Activated T-helper 1 cell treated with anti-CD3 and anti-CD28 coated beads, Interleukin-2, amount 50 U/mL, for 16 hours (primary cell): ENCODE measurements around the gene ARHGAP8.
"Not testable (repeated sequence)": the region's sequence is repeated elsewhere in the genome, so short reads cannot be mapped to it uniquely, and the experiment has no call there.

Source experiments
- DNase-seq, 2 donors: peaks; one replicate each; pipeline ENCODE4 v3.0.0-alpha.2; 2020; ENCODE audit warnings: low read depth in 1 of 2, low spot score in 1 of 2

ARHGAP8 gene

GRCh38 chr22:44884968-44885805, 132.8 kb downstream of the ARHGAP8 start:
- DNase-seq = no peak

DNA sequence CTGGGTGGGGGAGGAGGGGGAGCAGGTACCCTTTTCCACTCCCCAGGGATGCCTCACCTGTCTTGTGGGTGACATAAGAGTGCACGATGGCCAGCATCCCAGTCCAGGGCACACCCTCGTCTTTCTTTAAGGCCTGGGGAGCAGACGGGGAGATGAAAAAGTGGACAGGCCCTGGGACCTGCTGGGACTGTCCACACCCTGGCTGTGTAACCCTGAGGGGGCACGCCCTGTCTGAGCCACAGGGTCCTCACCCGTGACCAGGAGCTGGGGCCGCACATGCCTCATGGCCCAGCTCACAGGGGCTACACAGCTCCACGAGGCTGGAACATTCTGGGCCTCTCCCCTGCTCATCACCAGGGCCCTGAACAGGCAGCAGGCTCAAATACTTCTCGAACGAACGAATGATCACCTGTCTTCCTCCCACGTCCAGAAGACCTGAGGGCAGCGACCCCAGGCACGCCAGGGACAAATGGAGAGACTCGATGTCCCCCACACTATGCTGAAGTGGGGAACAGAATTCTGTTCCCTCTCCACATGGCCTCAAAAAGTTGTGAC, 133.5 kb downstream of the ARHGAP8 start:
- no peak for DNase-seq

- no peak for DNase-seq
These were observed 135.6 kb downstream of the ARHGAP8 start for GRCh38 chr22:44887941-44888366.

DNA sequence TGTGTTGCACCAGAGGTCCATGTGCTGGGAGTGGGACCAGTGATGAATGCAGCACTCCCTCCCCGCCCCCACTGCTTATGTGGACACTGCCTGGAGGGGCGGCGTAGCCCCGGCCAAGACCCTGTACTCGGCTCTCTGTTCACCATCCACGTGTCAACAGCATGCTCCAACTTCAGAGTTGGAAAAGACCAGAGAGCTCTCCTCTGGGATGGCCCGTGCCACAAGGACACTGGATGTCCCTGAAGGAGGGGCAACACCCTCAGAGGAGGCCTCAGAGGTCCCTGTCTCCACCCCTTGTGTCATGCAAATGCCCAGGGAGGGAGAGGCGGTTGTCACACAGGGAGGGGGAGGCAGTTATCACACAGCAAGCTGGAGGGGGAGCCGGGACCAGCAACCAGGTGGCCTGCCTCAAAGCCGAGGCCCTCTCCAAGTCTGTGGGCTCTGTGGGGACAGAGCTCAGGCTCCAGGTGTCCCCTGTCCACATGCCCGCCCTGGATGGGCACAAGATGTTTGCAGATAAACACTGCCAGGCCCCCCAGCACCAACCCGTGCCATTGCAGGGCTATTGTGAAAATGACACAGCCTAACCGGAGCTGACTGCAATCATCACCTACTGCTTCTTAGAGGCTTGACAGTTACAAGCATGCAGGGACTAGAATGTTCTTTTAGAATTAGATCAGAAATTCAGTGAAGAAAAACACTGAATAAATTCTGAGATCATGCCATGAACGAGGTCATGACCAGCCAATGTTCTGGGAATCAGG, 136.3 kb downstream of the ARHGAP8 start:
- no peak for DNase-seq

GRCh38 chr22:44889255-44889878, 137.0 kb downstream of the ARHGAP8 start:
- no peak for DNase-seq

GRCh38 chr22:44890416-44891292, 138.3 kb downstream of the ARHGAP8 start:
- DNase-seq = no peak

DNA sequence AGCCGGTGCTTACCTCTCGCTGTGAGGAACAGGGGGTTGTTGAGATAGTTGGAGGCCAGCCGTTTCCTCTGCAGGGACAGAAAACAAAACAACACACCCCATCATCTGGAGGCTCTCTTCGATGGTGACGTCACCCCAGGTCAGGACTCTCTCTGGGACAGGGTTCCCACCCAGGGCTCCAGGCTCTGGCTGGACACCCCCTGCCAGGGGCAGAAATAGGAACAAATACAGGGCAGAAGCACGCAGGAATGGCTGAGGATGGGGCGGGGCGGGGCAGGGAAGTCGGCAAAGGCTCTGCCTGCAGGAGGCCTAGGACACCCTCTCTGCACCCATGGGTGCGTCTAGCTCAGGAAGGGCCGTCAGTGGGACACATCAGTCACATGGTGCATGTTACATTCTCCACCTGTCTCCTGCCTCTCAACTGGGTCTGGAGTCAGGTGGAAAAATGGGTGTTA, 138.9 kb downstream of the ARHGAP8 start:
- DNase-seq = no peak

DNA sequence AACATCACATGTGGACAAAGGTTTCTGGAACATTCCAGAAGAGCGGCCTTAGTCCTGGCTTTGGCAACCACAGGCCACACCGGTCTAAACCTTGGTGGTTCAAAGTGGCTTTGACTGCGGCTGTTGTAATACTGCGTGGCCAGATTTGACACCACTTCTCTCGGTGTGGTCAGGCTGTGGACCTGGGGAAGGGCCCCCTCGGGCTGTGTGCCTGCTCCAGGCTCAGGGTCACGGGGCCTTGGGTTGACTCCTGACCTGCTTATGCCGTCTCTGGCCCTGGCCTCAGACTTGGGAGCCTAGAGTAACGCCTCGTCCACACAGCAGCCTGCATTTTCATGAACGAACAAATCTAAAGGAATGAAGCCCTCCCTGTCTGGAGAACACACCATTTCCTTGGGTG, 139.4 kb downstream of the ARHGAP8 start:
- no peak for DNase-seq

DNA sequence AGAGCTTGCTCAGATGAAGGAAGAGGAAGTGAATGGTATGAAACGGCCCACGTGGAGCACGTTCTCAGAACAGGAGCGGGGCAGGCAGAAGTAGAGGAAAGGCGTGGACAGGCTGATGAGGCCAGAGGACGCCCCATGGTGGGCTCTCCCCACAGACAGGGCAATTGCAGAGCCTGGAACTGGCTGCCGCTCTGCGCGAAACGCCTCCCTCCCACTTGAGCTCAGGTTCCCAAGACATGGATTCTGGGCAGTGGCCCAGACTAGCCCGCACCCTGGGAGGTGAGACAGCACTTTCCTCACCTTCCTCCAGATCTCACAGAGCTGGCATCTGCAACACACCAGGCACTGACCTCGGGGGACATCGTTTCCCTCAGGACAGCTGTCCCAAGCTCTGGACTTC, 139.9 kb downstream of the ARHGAP8 start:
- DNase-seq = no peak

- no peak for DNase-seq
These were observed 140.7 kb downstream of the ARHGAP8 start for GRCh38 chr22:44892803-44893730.

- DNase-seq = no peak
These were observed 141.3 kb downstream of the ARHGAP8 start for GRCh38 chr22:44893731-44894080.

DNA sequence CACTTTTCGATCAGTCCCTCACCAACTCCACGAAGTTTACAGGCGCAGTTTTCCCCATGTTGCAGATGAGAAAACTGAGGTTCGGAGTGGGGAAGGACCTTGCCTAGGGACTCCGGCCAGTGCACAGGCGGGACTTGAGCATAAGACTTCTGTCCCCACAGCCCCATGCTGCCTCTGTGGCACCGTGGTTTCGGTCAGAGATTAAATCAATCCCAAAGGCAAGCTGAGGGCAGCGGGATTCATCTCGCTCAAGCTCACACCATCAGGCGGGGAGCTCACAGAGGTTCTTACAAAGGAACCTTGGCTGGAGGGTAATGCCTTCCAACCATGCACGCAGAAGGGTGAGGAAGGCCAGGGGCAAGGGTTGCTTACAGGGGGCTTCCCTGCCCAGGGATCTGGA, 141.9 kb downstream of the ARHGAP8 start:
- no peak for DNase-seq

- no peak for DNase-seq
These were observed 142.4 kb downstream of the ARHGAP8 start for GRCh38 chr22:44894782-44895181.

DNA sequence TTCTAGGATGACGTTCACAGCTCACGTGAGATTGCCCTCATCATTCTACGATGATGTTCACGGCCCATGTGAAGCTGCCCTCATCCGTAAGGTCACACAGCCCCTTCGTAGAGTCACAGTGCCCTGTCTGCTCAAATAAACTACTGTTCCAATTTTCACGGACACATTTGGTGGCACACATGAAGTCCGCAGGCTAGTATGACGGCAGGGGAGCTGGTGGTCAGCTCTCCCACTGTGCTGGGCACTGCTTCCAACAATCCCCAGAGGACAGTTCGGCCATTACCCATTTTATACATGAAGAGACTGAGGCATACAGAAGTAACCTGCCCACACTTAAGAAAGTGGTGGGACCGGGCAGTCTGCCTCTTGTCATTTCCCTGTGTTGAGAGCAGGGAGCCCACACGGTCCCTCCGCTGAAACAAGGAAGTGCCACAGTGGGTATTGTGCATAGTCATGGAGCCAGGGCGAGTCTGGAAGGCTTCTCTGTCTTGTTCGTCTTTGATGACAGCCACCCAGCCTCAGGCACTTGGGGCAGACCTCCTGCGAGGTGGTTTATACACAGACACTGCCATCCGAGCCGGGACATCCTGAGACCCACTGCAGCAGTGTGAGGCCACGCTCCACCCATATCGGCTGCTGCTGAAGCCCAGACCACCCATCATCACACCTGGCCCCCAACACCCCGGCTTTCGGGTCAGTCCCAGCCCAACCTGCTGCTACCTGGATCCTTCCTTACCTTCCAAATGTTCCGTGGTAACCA, 143.1 kb downstream of the ARHGAP8 start:
- no peak for DNase-seq

- DNase-seq = no peak
These were observed 145.9 kb downstream of the ARHGAP8 start for GRCh38 chr22:44898236-44898635.

GRCh38 chr22:44901301-44901700, 148.9 kb downstream of the ARHGAP8 start:
- DNase-seq = no peak

DNA sequence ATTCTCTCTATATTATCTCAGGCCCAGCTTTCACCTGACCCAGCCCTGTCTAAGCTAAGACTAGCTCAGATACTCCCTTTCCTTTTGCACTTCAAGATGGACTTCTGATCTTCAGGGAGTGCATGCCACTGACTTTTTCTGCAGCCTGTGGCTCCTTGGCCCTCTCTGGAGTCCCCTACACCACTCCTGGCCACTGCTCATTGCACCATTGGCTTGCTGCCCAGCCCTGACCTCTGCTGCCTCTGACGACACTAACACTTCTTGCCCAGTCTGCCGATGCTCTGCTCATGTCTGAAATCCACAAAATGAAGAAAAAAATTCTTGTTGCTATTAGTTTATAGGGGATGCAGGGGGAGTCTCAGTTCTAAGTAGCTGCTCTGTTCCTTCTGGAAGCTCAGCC, 150.8 kb downstream of the ARHGAP8 start:
- not testable (repeated sequence) for DNase-seq

DNA sequence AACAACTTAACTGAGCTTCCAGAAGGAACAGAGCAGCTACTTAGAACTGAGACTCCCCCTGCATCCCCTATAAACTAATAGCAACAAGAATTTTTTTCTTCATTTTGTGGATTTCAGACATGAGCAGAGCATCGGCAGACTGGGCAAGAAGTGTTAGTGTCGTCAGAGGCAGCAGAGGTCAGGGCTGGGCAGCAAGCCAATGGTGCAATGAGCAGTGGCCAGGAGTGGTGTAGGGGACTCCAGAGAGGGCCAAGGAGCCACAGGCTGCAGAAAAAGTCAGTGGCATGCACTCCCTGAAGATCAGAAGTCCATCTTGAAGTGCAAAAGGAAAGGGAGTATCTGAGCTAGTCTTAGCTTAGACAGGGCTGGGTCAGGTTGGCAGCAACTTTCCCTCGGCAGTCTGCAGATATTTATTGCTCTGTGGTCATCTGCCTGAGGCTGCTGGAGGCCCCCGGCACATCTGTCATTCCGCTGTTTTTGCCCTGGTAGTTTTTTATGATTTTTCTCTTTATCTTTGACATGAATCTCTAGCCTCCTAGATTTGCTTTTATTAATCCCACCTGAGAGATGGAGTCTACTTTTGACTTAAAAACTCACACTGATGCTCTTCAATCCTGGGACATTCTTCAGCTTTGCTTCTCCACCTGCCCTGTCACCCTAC, 152.2 kb downstream of the ARHGAP8 start:
- not testable (repeated sequence) for DNase-seq
